Bronchial epithelial cell (primary cell): ENCODE results near the gene ANTXR2. TPM values are rescaled to one million over a fixed set of nuclear protein-coding genes. Genes with fewer than 3 reads are reported as not detected.
"Not testable (repeated sequence)": the region's sequence is repeated elsewhere in the genome, so short reads cannot be mapped to it uniquely, and the experiment has no call there.

Source experiments
- DNase-seq: peaks from one replicate; pipeline ENCODE4 v3.0.0-alpha.2; 2010; ENCODE audit warnings: low read depth
- FAIRE-seq: peaks from 2 replicates; lab custom pipeline; 2011; peaks lifted over from hg19 to GRCh38; lab: Jason Lieb, UNC
- H3K27me3 ChIP-seq: 2 replicates; pipeline ENCODE4 v1.5.1; 2011; ENCODE audit warnings: low read length; ENCODE audit not compliant: control insufficient read depth, insufficient read depth
- H3K36me3 ChIP-seq: 2 replicates; pipeline ENCODE4 v1.5.1; 2011; ENCODE audit warnings: low read length; ENCODE audit not compliant: control insufficient read depth, insufficient read depth
- H3K4me3 ChIP-seq: 2 replicates; pipeline ENCODE4 v1.5.1; 2011; ENCODE audit warnings: mild to moderate bottlenecking, low read depth, low read length, control low read depth
- CTCF ChIP-seq: IDR thresholded peaks from 2 replicates; pipeline ENCODE4 v1.5.1; 2011; ENCODE audit warnings: mild to moderate bottlenecking, moderate library complexity, low read length, control low read depth, inconsistent platforms; ENCODE audit not compliant: insufficient read depth, severe bottlenecking
- total RNA-seq: library from RNA; depleted of rRNA; stranded (reverse); fragments of >200 nt; gene quantifications from 2 replicates; pipeline ENCODE4 v1.2.1, GENCODE V29; 2014

The ANTXR2 gene
- total RNA-seq, 1 donor from 2014 or later: 35.5 TPM

GRCh38 chr4:79897174-79897573 is 175.9 kb downstream of the ANTXR2 start:
- no peak for FAIRE-seq
- no peak for TF ChIP-seq CTCF
- Histone ChIP-seq H3K27me3 (no peaks in the 10 kb centered on the region), H3K4me3 (no peak overlapping the region), H3K36me3 (no peaks in the 10 kb centered on the region)
- no peak for DNase-seq

- no peaks in the 10 kb centered on the region for H3K27me3 ChIP-seq
- no peak overlapping the region for H3K4me3 ChIP-seq
- no peak for TF ChIP-seq CTCF
- DNase-seq (no peak), FAIRE-seq (no peak)
- H3K36me3 ChIP-seq: no peaks in the 10 kb centered on the region
These were observed 179.6 kb downstream of the ANTXR2 start for GRCh38 chr4:79893456-79893855.

GRCh38 chr4:79889026-79889425 is 184.0 kb downstream of the ANTXR2 start:
- H3K36me3 ChIP-seq, FAIRE-seq, H3K4me3 ChIP-seq, H3K27me3 ChIP-seq, DNase-seq: not testable (repeated sequence)

- no peak overlapping the region for H3K4me3 ChIP-seq
- H3K36me3 ChIP-seq: no peaks in the 10 kb centered on the region
- no peak for FAIRE-seq
- no peak for DNase-seq
- H3K27me3 ChIP-seq: no peaks in the 10 kb centered on the region
- no peak for TF ChIP-seq CTCF
These were observed 186.5 kb downstream of the ANTXR2 start for GRCh38 chr4:79886557-79886956.

- no peaks in the 10 kb centered on the region for H3K27me3 ChIP-seq
- H3K36me3 ChIP-seq: no peaks in the 10 kb centered on the region
- H3K4me3 ChIP-seq: no peak overlapping the region
- FAIRE-seq (no peak), DNase-seq (no peak)
- no peak for TF ChIP-seq CTCF
These were observed 187.0 kb downstream of the ANTXR2 start for GRCh38 chr4:79886021-79886420.

- TF ChIP-seq CTCF: no peak
- no peak overlapping the region for H3K4me3 ChIP-seq
- DNase-seq (no peak), FAIRE-seq (no peak)
- H3K36me3 ChIP-seq: no peaks in the 10 kb centered on the region
- no peaks in the 10 kb centered on the region for H3K27me3 ChIP-seq
These were observed 189.7 kb downstream of the ANTXR2 start for GRCh38 chr4:79883290-79883689.
